Measurements from ENCODE around the gene P2RX2.

DNA sequence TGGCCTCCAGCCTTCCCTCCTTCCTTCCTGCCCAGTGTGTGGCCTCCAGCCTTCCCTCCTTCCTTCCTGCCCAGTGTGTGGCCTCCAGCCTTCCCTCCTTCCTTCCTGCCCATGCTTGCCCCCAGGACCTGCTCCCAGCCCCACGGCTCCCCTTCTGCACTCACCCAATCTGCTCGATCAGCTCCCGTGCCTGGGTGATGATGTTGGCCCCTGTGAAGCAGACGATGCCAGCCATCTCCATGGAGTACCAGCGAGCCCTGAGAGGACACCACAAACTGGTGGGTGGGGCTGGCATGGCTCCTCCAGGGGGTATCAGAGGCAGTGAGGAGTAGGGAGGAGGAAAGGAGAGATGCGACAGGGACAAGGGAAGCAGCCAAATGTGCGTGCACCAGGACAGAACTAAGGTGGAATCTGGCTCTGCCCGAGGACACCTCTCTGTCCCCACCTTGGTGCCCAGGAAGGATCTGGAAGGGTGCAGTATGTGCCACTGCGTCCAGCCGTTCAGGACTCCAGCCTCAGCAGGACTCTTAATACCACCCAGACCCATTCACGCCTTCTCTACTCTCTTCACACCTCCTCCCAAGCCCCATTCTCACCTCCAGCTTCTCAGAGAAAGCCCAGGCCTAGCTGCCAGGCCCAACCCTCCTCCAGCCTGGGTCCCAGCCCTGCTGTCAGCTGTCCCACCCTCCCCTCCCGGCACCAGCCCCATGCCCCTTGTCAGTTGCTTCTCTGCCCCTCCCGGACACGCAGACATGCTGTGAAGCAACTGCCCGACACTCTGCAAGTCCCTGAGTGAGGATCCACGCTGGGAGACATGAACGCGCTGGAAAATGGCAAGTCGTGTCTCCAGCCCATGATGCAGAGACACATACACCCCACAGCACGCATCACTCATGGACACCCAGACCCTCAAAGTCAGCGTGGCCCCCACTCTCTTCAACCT is 45.9 kb downstream of the P2RX2 start:
- TF ChIP-seq, protein P1, sequence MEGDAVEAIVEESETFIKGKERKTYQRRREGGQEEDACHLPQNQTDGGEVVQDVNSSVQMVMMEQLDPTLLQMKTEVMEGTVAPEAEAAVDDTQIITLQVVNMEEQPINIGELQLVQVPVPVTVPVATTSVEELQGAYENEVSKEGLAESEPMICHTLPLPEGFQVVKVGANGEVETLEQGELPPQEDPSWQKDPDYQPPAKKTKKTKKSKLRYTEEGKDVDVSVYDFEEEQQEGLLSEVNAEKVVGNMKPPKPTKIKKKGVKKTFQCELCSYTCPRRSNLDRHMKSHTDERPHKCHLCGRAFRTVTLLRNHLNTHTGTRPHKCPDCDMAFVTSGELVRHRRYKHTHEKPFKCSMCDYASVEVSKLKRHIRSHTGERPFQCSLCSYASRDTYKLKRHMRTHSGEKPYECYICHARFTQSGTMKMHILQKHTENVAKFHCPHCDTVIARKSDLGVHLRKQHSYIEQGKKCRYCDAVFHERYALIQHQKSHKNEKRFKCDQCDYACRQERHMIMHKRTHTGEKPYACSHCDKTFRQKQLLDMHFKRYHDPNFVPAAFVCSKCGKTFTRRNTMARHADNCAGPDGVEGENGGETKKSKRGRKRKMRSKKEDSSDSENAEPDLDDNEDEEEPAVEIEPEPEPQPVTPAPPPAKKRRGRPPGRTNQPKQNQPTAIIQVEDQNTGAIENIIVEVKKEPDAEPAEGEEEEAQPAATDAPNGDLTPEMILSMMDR (conservative IDR thresholded peaks at IDR 0.05; ENCODE audit: low read depth, low read length), result no peak
- no peak for TF ChIP-seq FOS (IDR thresholded peaks at IDR 0.05; ENCODE audit: low read depth, low read length)
- TF ChIP-seq CEBPB (IDR thresholded peaks at IDR 0.05; ENCODE audit: low read depth, low read length), result no peak
- TF ChIP-seq, protein P2, sequence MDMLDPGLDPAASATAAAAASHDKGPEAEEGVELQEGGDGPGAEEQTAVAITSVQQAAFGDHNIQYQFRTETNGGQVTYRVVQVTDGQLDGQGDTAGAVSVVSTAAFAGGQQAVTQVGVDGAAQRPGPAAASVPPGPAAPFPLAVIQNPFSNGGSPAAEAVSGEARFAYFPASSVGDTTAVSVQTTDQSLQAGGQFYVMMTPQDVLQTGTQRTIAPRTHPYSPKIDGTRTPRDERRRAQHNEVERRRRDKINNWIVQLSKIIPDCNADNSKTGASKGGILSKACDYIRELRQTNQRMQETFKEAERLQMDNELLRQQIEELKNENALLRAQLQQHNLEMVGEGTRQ (IDR thresholded peaks at IDR 0.05; ENCODE audit: low read depth, low read length), result no peak
- no peak for TF ChIP-seq SMC3 (IDR thresholded peaks at IDR 0.05; ENCODE audit: low read depth, low read length)
- TF ChIP-seq, protein P3, sequence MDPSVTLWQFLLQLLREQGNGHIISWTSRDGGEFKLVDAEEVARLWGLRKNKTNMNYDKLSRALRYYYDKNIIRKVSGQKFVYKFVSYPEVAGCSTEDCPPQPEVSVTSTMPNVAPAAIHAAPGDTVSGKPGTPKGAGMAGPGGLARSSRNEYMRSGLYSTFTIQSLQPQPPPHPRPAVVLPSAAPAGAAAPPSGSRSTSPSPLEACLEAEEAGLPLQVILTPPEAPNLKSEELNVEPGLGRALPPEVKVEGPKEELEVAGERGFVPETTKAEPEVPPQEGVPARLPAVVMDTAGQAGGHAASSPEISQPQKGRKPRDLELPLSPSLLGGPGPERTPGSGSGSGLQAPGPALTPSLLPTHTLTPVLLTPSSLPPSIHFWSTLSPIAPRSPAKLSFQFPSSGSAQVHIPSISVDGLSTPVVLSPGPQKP (IDR thresholded peaks at IDR 0.05; ENCODE audit: borderline replicate concordance, low read depth, low read length), result no peak
- TF ChIP-seq RAD21 (IDR thresholded peaks at IDR 0.05; ENCODE audit: low read length), result no peak
- TF ChIP-seq CHD1 (IDR thresholded peaks at IDR 0.05; ENCODE audit: low read depth, low read length), result no peak
- TF ChIP-seq POLR2A (IDR thresholded peaks at IDR 0.05; ENCODE audit: low read depth, low read length), result no peak
- no peak for TF ChIP-seq MXI1 (IDR thresholded peaks at IDR 0.05; ENCODE audit: borderline replicate concordance, low read depth, low read length)
- no peak for TF ChIP-seq RFX5 (IDR thresholded peaks at IDR 0.05; ENCODE audit: low read depth, low read length)

Data from IMR-90 (cell line).